HepG2 (cell line): ENCODE results near the gene PCDHGB1. TPM values are rescaled to one million over a fixed set of nuclear protein-coding genes. Genes with fewer than 3 reads are reported as not detected.

ENCODE experiments used
- CSRNP2 ChIP-seq: sonication (generic); formaldehyde crosslinking; conservative IDR thresholded peaks from 2 replicates; pipeline ENCODE4 v1.8.0; 2022; ENCODE audit warnings: low read depth, missing genetic modification reagents
- HINFP ChIP-seq: sonication (generic); formaldehyde crosslinking; IDR thresholded peaks from 2 replicates; pipeline ENCODE4 v1.4.0; 2020; ENCODE audit warnings: low read depth, mild to moderate bottlenecking, missing genetic modification reagents
- MATR3 ChIP-seq: sonication (generic); formaldehyde crosslinking; IDR thresholded peaks from 2 replicates; pipeline ENCODE4 v1.4.0; 2020; ENCODE audit warnings: missing genetic modification reagents
- MYNN ChIP-seq: sonication (generic); formaldehyde crosslinking; IDR thresholded peaks from 2 replicates; pipeline ENCODE4 v1.4.0; 2020; ENCODE audit warnings: mild to moderate bottlenecking, low read depth, missing genetic modification reagents
- MYPOP ChIP-seq: sonication (generic); formaldehyde crosslinking; IDR thresholded peaks from 2 replicates; pipeline ENCODE4 v1.8.1; 2023; ENCODE audit warnings: mild to moderate bottlenecking, moderate library complexity, missing genetic modification reagents
- NAIF1 ChIP-seq: sonication (generic); formaldehyde crosslinking; IDR thresholded peaks from 2 replicates; pipeline ENCODE4 v1.5.0; 2020; ENCODE audit warnings: mild to moderate bottlenecking, missing genetic modification reagents, borderline replicate concordance
- NFE2L1 ChIP-seq: sonication (generic); formaldehyde crosslinking; IDR thresholded peaks from 2 replicates; pipeline ENCODE4 v1.4.0; 2020; ENCODE audit warnings: missing genetic modification reagents, mild to moderate bottlenecking, borderline replicate concordance
- NFKBIZ ChIP-seq: IDR thresholded peaks from 2 replicates; pipeline ENCODE4 v1.6.1; 2018; ENCODE audit warnings: missing genetic modification reagents, missing compliant biosample characterization
- PRDM4 ChIP-seq: sonication (generic); formaldehyde crosslinking; IDR thresholded peaks from 2 replicates; pipeline ENCODE4 v1.9.0; 2021; ENCODE audit warnings: missing genetic modification reagents, borderline replicate concordance
- SMAD9 ChIP-seq: sonication (generic); formaldehyde crosslinking; IDR thresholded peaks from 2 replicates; pipeline ENCODE4 v1.5.1; 2020; ENCODE audit warnings: mild to moderate bottlenecking, missing genetic modification reagents
- SOX13 ChIP-seq, 3 experiments: fragments of 450-650 bp in 1 of 3; sonication (generic) in 1 of 3; formaldehyde crosslinking in 1 of 3; IDR thresholded peaks in 2 of 3; conservative IDR thresholded peaks in 1 of 3; 2 replicates each; pipeline versions ENCODE4 v1.5.0 to v1.6.1; 2016 to 2020; ENCODE audit warnings: antibody characterized with exemption in 1 of 3, mild to moderate bottlenecking in 1 of 3, missing compliant biosample characterization in 1 of 3, missing genetic modification reagents in 1 of 3, moderate library complexity in 1 of 3
- SP2 ChIP-seq: sonication (generic); formaldehyde crosslinking; IDR thresholded peaks from 2 replicates; pipeline ENCODE4 v1.5.1; 2020; ENCODE audit warnings: mild to moderate bottlenecking, missing genetic modification reagents
- SP5 ChIP-seq: IDR thresholded peaks from 2 replicates; pipeline ENCODE4 v1.6.1; 2016; ENCODE audit warnings: low read depth, borderline replicate concordance
- SRSF4 ChIP-seq: fragments of 200-400 bp; formaldehyde crosslinking; IDR thresholded peaks from one replicate; pipeline ENCODE4 v1.6.1; 2018; ENCODE audit warnings: mild to moderate bottlenecking, low read depth, low read length, moderate library complexity; ENCODE audit not compliant: poor library complexity, severe bottlenecking
- XRCC5 ChIP-seq: fragments of 200-400 bp; formaldehyde crosslinking; optimal IDR thresholded peaks from 2 replicates; pipeline ENCODE3; 2017; ENCODE audit warnings: mild to moderate bottlenecking, low read length
- ZNF124 ChIP-seq: sonication (generic); formaldehyde crosslinking; IDR thresholded peaks from 2 replicates; pipeline ENCODE4 v1.4.0; 2020; ENCODE audit warnings: missing genetic modification reagents
- ZNF207 ChIP-seq: fragments of 450-650 bp; IDR thresholded peaks from 2 replicates; pipeline ENCODE4 v1.6.1; 2016; ENCODE audit warnings: antibody characterized with exemption, borderline replicate concordance
- ZNF234 ChIP-seq: sonication (generic); formaldehyde crosslinking; conservative IDR thresholded peaks from 2 replicates; pipeline ENCODE4 v1.5.1; 2020; ENCODE audit warnings: mild to moderate bottlenecking, missing genetic modification reagents
- ZNF629 ChIP-seq: sonication (generic); formaldehyde crosslinking; conservative IDR thresholded peaks from 2 replicates; pipeline ENCODE4 v1.5.0; 2020; ENCODE audit warnings: missing genetic modification reagents
- ZNF660 ChIP-seq: sonication (generic); formaldehyde crosslinking; IDR thresholded peaks from 2 replicates; pipeline ENCODE4 v1.5.1; 2020; ENCODE audit warnings: mild to moderate bottlenecking, low read depth, missing genetic modification reagents, borderline replicate concordance
- ZNF776 ChIP-seq: sonication (generic); formaldehyde crosslinking; IDR thresholded peaks from 2 replicates; pipeline ENCODE4 v1.4.0; 2020; ENCODE audit warnings: mild to moderate bottlenecking, missing genetic modification reagents
- ZSCAN9 ChIP-seq: IDR thresholded peaks from 2 replicates; pipeline ENCODE4 v1.6.1; 2016; ENCODE audit warnings: borderline replicate concordance
- polyA plus RNA-seq, 8 experiments: library from polyadenylated mRNA; depleted of rRNA in 3 of 8; stranded (reverse) in 7 of 8; unstranded in 1 of 8; fragments of >200 nt; fragmentation: Illumina TruSeq in 4 of 8; extraction: Trizol in 4 of 8; gene quantifications; 2 replicates each; pipeline versions ENCODE4 v1.2.1 to v1.2.3, GENCODE V29; 2011 to 2016; ENCODE audit warnings: low read depth in 4 of 8, missing spikeins in 1 of 8, mixed read lengths in 1 of 8; ENCODE audit not compliant: insufficient read depth in 1 of 8
- total RNA-seq, 5 experiments: library from RNA; depleted of rRNA; stranded (reverse); fragments of >200 nt; fragmentation: Illumina TruSeq; extraction: Trizol; gene quantifications; 2 replicates each; pipeline ENCODE4 v1.2.3, GENCODE V29; 2016; ENCODE audit warnings: low read depth in 1 of 5

The PCDHGB1 gene
- total and polyA plus RNA-seq, 2 of the 13 experiments (the other 11 are each of a cell fraction or from before 2014, with no cell fraction given), result 1.0 to 2.6 TPM

- peak; percentile 68; the same call in 1 of the 2 replicates for TF ChIP-seq ZNF776 (CRISPR knock-in tag)
- TF ChIP-seq ZNF207, result no peak
- TF ChIP-seq XRCC5, result peak; percentile 48
- no peak for TF ChIP-seq SMAD9
- peak; percentile 87 for TF ChIP-seq SP2 (CRISPR knock-in tag)
- TF ChIP-seq HINFP (CRISPR knock-in tag), result no peak
- TF ChIP-seq ZNF124 (CRISPR knock-in tag), result peak; percentile 44; the same call in 1 of the 2 replicates
- no peak for TF ChIP-seq PRDM4 (CRISPR knock-in tag)
- TF ChIP-seq ZNF234 (CRISPR knock-in tag), result peak; percentile 64; the same call in 1 of the 2 replicates
- TF ChIP-seq ZNF660 (CRISPR knock-in tag), result no peak
- peak; percentile 86 for TF ChIP-seq NAIF1
- TF ChIP-seq MATR3, result no peak
- no peak for TF ChIP-seq SOX13 (IDR thresholded peaks at IDR 0.05)
- TF ChIP-seq SOX13 (CRISPR knock-in tag; conservative IDR thresholded peaks at IDR 0.05 in 1 of 2, IDR thresholded peaks at IDR 0.05 in 1 of 2), result no peak
- no peak for TF ChIP-seq CSRNP2 (CRISPR knock-in tag)
- 0 out of 2 replicates have a peak, but pooled peaks have one; percentile 70 for TF ChIP-seq MYNN (CRISPR knock-in tag)
- TF ChIP-seq NFKBIZ (CRISPR knock-in tag), result no peak; the same call in 1 of the 2 replicates
- TF ChIP-seq MYPOP (CRISPR knock-in tag), result no peak
- peak; percentile 88; the same call in 1 of the 2 replicates for TF ChIP-seq NFE2L1
- TF ChIP-seq ZSCAN9 (CRISPR knock-in tag), result peak; percentile 6; the same call in 1 of the 2 replicates
- no peak for TF ChIP-seq ZNF629
- TF ChIP-seq SP5 (CRISPR knock-in tag), result peak; percentile 65; the same call in 1 of the 2 replicates
- TF ChIP-seq SRSF4, result no peak
These were observed 29.4 kb upstream of the PCDHGB1 start, which contains the start of gene TAF7 (continued) for GRCh38 chr5:141320225-141321169.
